Transverse colon (tissue), 4 donors: Measurements from ENCODE around the gene ORC4. TPM values are rescaled to one million over a fixed set of nuclear protein-coding genes. Genes with fewer than 3 reads are reported as not detected.

Source experiments
- DNase-seq: peaks from one replicate; pipeline ENCODE4 v3.0.0-alpha.2; 2019
- H3K27ac ChIP-seq, 4 donors: fragments of 200-600 bp; sonication (generic); 2 replicates each; pipeline ENCODE4 v1.5.1; 2016 to 2018; ENCODE audit warnings: inconsistent platforms in 4 of 4
- H3K27me3 ChIP-seq: fragments of 200-600 bp; sonication (generic); 2 replicates; pipeline ENCODE4 v1.5.1; 2017; ENCODE audit warnings: inconsistent platforms
- H3K36me3 ChIP-seq, 4 donors: fragments of 200-600 bp; sonication (generic); 2 replicates each; pipeline ENCODE4 v1.5.1; 2017 to 2019; ENCODE audit warnings: inconsistent platforms in 4 of 4
- H3K4me1 ChIP-seq, 4 donors: fragments of 200-600 bp; sonication (generic); 2 replicates each; pipeline ENCODE4 v1.5.1; 2017 to 2020; ENCODE audit warnings: inconsistent platforms in 4 of 4
- H3K4me3 ChIP-seq, 4 donors: fragments of 200-600 bp; sonication (generic); 1 replicate in 1 of 4; 2 replicates in 3 of 4; pipeline versions ENCODE4 v1.5.1 to v1.6.1; 2017 to 2019; ENCODE audit warnings: inconsistent platforms in 4 of 4
- H3K9me3 ChIP-seq, 2 donors: fragments of 200-600 bp; sonication (generic); 2 replicates each; pipeline ENCODE4 v1.5.1; 2017 to 2019; ENCODE audit warnings: inconsistent platforms in 2 of 2
- EP300 ChIP-seq: sonication (generic); formaldehyde crosslinking; IDR thresholded peaks from one replicate; pipeline ENCODE4 v1.6.1; 2017; ENCODE audit warnings: antibody characterized with exemption, low read depth
- POLR2A ChIP-seq: fragments of 450-650 bp; IDR thresholded peaks from one replicate; pipeline ENCODE4 v1.6.1; 2016; ENCODE audit warnings: antibody characterized with exemption, mild to moderate bottlenecking, moderate library complexity
- POLR2AphosphoS5 ChIP-seq, 3 donors: sonication (generic); formaldehyde crosslinking; IDR thresholded peaks; one replicate each; pipeline ENCODE4 v1.6.1; 2016; ENCODE audit warnings: antibody characterized with exemption in 3 of 3
- WGBS, 2 donors: methylation state at CpG; one replicate each; pipeline ENCODE4 v1.1.5; 2018; ENCODE audit warnings: low coverage in 1 of 2; 5-methylcytosine and 5-hydroxymethylcytosine counted together
- in situ Hi-C, 4 donors: fragments of 200-750 bp; cut with MboI; loops; one replicate each; pipeline versions ENCODE4 v1.15.0 to v1.15.1; 2017; ENCODE audit warnings: low sequenced_read_pairs in 3 of 4, low pct_ligation_motif_present in 1 of 4, low pct_unique_long_range_greater_than_20kb in 1 of 4
- intact Hi-C: fragments of 100-400 bp; cut with DNase I; formaldehyde crosslinking; loops from one replicate; pipeline ENCODE4 v1.15.1; 2023; ENCODE audit warnings: low total_unique reads
- total RNA-seq, 4 donors: library from RNA; depleted of rRNA; stranded (reverse); fragments of >200 nt; gene quantifications; one replicate each; pipeline ENCODE4 v1.1.0, GENCODE V29; 2016
- TF ChIP-seq, protein P1 (sequence below), 5 experiments: fragments of 200-600 bp in 3 of 5; fragments of 450-650 bp in 2 of 5; sonication (generic) in 3 of 5; IDR thresholded peaks; 1 replicate in 2 of 5; 2 replicates in 3 of 5; pipeline ENCODE4 v1.5.1; 2016 to 2017; ENCODE audit warnings: antibody characterized with exemption in 5 of 5, inconsistent platforms in 3 of 5, mild to moderate bottlenecking in 2 of 5, moderate library complexity in 1 of 5

Gene ORC4
- 10 to 100 TPM in 3 of 4 donors, 1 to 10 TPM in 1; 5.2 to 65.3 (median 50.1) TPM for total RNA-seq

DNA sequence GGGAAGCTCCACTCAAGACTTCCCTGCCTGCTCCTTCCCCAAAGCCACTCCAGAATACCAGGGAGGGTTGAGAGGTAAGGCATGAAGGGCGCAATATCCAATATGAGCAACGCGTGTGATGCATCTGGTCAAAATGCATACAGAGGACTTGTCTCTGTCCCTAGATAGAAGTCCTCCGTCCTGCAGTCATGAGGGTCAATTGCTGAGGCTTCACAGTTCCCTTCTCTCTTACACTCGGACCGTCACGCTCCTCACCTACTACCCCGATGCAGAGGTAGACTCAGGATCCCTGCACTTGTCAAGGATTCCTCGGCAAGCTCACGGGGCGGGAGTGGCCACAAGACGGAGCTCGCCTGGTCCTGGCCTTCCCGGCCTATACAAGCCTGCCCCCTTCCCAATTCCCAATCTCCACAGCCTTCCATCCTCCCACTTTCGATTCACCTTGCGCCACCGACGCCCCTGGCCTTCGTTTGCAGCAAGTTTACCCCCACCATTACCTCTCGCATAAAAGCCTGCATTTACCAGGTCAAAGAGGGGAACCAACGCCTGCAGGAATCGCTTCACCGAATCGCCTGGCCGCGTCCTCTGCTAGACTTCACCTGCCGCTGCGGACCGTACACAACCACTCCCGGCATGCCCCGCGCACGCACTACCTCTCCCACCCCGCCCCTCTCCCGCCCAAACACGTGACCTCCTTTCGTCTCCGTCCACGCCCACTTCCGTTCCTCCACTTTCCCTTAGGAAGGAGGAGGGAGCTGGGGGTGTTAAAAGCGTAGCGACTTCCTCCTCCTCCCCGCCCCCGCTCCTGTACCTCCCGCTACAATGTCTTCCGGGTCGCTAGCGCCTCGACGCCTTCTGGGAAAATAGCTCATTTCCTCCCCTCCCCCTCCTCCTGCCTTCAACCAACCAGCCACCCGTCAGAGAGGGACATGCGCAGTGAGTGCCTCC, at the start of gene ORC4:
ORC4 (minus strand) TSS at position 627 of the 948 bp plus-strand sequence. CDS start 44,779 bp downstream, outside the sequence.
- TF ChIP-seq EP300 (peak; percentile 51), POLR2AphosphoS5 (IDR thresholded peaks at IDR 0.05) (peak; percentile 77 to 93 (median 91)), POLR2A (peak; percentile 88)
- TF ChIP-seq, protein P1, sequence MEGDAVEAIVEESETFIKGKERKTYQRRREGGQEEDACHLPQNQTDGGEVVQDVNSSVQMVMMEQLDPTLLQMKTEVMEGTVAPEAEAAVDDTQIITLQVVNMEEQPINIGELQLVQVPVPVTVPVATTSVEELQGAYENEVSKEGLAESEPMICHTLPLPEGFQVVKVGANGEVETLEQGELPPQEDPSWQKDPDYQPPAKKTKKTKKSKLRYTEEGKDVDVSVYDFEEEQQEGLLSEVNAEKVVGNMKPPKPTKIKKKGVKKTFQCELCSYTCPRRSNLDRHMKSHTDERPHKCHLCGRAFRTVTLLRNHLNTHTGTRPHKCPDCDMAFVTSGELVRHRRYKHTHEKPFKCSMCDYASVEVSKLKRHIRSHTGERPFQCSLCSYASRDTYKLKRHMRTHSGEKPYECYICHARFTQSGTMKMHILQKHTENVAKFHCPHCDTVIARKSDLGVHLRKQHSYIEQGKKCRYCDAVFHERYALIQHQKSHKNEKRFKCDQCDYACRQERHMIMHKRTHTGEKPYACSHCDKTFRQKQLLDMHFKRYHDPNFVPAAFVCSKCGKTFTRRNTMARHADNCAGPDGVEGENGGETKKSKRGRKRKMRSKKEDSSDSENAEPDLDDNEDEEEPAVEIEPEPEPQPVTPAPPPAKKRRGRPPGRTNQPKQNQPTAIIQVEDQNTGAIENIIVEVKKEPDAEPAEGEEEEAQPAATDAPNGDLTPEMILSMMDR (IDR thresholded peaks at IDR 0.05) = peak in 4 of 5 experiments; percentile 33 to 56 (median 36)
- Histone ChIP-seq H3K4me3 (peak within 1 kb of the TSS; percentile 65 to 92 (median 80)), H3K4me1 (peaks cover 3 to 52% (median 27%) of the 10 kb centered on the region in 4 donors), H3K9me3 (no peaks in the 10 kb centered on the region), H3K27me3 (no peaks in the 10 kb centered on the region), H3K27ac (peak within 1 kb of the TSS; percentile 96 to 99 (median 98)), H3K36me3 (no peaks in the 10 kb centered on the region)
- WGBS, 2 donors = 0 to 1% methylated on average over 10 to 49 of the region's 52 CpGs
- peak; percentile 99 for DNase-seq
- in situ Hi-C loops (no loop called here), intact Hi-C loops (no loop called here)

DNA sequence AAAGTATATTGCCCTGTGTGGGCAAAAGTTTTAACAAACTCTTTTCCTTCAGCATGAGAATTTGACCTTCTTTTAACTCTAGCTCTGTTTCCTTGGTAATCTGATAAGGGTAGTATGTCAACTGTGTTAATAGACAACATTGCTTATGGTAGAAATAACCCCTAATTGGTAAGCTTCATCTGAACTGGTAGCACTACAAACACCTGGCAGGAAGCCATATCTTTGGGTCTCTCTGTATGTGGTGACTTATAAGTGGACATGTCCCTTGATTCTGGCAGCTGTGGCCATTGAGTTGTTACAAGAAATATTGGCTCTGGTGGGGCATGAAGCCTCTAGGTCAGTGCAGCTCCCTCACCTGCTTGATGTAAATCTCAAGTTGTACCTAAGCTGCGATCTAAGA, 47.3 kb upstream of the ORC4 start:
- no peaks in the 10 kb centered on the region for H3K36me3 ChIP-seq
- intact Hi-C loops = no loop called here
- no peaks in the 10 kb centered on the region for H3K27me3 ChIP-seq
- H3K9me3 ChIP-seq = no peaks in the 10 kb centered on the region
- in situ Hi-C loops = no loop called here
- H3K27ac ChIP-seq = no peak overlapping the region
- H3K4me1 ChIP-seq = peaks cover 0 to 4% (median 0%) of the 10 kb centered on the region in 4 donors
- WGBS, 2 donors = 100% methylated on average over 1 of the region's 1 CpG; no CpG with 5 or more reads in 1 of the 2 donors
- no peak for DNase-seq
- TF ChIP-seq, protein P1 (IDR thresholded peaks at IDR 0.05) = no peak
- no peak for TF ChIP-seq EP300
- no peak for TF ChIP-seq POLR2A
- no peak for TF ChIP-seq POLR2AphosphoS5 (IDR thresholded peaks at IDR 0.05)
- H3K4me3 ChIP-seq = no peak overlapping the region

DNA sequence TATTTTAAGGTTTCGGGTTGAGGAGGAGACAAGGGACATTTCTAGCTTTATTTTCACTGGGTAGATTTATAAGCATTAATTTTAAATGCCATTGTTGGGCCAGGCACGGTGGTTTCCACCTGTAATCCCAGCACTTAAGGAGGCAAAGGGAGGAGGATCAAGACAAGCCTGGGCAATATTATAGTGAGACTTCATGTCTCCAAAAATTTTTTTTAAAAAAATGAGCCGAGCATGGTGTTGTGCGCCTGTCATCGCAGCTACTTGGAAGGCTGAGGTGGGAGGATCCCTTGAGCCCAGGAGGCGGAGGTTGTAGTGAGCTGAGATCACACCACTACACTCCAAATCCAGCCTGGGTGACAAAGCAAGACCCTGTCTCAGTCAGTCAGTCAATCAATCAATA, 45.4 kb upstream of the ORC4 start:
- no peaks in the 10 kb centered on the region for H3K36me3 ChIP-seq
- H3K4me1 ChIP-seq = no peaks in the 10 kb centered on the region
- 95 to 98% methylated on average over 6 of the region's 6 CpGs for WGBS, 2 donors
- no peak overlapping the region for H3K4me3 ChIP-seq
- DNase-seq = no peak
- no peak for TF ChIP-seq POLR2A
- no peak for TF ChIP-seq EP300
- no peak for TF ChIP-seq POLR2AphosphoS5 (IDR thresholded peaks at IDR 0.05)
- TF ChIP-seq, protein P1 (IDR thresholded peaks at IDR 0.05) = no peak
- intact Hi-C loops = no loop called here
- in situ Hi-C loops = no loop called here
- H3K27me3 ChIP-seq = no peaks in the 10 kb centered on the region
- no peaks in the 10 kb centered on the region for H3K9me3 ChIP-seq
- H3K27ac ChIP-seq = no peak overlapping the region

GRCh38 chr2:148063633-148064032, 43.1 kb upstream of the ORC4 start:
- in situ Hi-C loops (no loop called here), intact Hi-C loops (no loop called here)
- 78 to 80% methylated on average over 1 to 2 of the region's 2 CpGs for WGBS, 2 donors
- no peak overlapping the region for H3K4me3 ChIP-seq
- DNase-seq = no peak
- H3K9me3 ChIP-seq = no peaks in the 10 kb centered on the region
- H3K4me1 ChIP-seq = no peaks in the 10 kb centered on the region
- no peaks in the 10 kb centered on the region for H3K36me3 ChIP-seq
- no peak overlapping the region for H3K27ac ChIP-seq
- H3K27me3 ChIP-seq = no peaks in the 10 kb centered on the region
- TF ChIP-seq, protein P1 (IDR thresholded peaks at IDR 0.05) = no peak
- no peak for TF ChIP-seq POLR2AphosphoS5 (IDR thresholded peaks at IDR 0.05)
